ENCODE measurements around the gene RIN1.
A peak's percentile ranks its signal among the peaks of the same experiment; 100 is the strongest.
"Not testable (repeated sequence)": the region's sequence is repeated elsewhere in the genome, so short reads cannot be mapped to it uniquely, and the experiment has no call there.

RIN1 gene

GRCh38 chr11:66334605-66335442, 1.4 kb downstream of the RIN1 start:
- DNase-seq (ENCODE audit: low read depth), result no peak

- DNase-seq (ENCODE audit: low read depth), result no peak
Observed at GRCh38 chr11:66333896-66334604, 2.2 kb downstream of the RIN1 start.

GRCh38 chr11:66333220-66333877, 2.9 kb downstream of the RIN1 start:
- no peak for DNase-seq (ENCODE audit: low read depth)

GRCh38 chr11:66332371-66333219, 3.6 kb downstream of the RIN1 start:
- DNase-seq (ENCODE audit: low read depth), result no peak

- no peak for DNase-seq (ENCODE audit: low read depth)
Observed at GRCh38 chr11:66331542-66332370, 4.5 kb downstream of the RIN1 start.

- no peak for DNase-seq (ENCODE audit: low read depth)
Observed at GRCh38 chr11:66330931-66331330, 5.3 kb downstream of the RIN1 start.

GRCh38 chr11:66329165-66329673, 7.0 kb downstream of the RIN1 start:
- no peak for DNase-seq (ENCODE audit: low read depth)

- DNase-seq (ENCODE audit: low read depth), result peak; percentile 62
Observed at GRCh38 chr11:66328302-66329144, 7.7 kb downstream of the RIN1 start.

GRCh38 chr11:66328031-66328301, 8.3 kb downstream of the RIN1 start:
- no peak for DNase-seq (ENCODE audit: low read depth)

GRCh38 chr11:66327171-66328030, 8.8 kb downstream of the RIN1 start:
- no peak for DNase-seq (ENCODE audit: low read depth)

GRCh38 chr11:66326261-66327111, 9.7 kb downstream of the RIN1 start:
- no peak for DNase-seq (ENCODE audit: low read depth)

GRCh38 chr11:66325263-66325671, 11.0 kb downstream of the RIN1 start:
- no peak for DNase-seq (ENCODE audit: low read depth)

- no peak for DNase-seq (ENCODE audit: low read depth)
Observed at GRCh38 chr11:66324664-66325063, 11.6 kb downstream of the RIN1 start.

GRCh38 chr11:66323684-66324083, 12.6 kb downstream of the RIN1 start:
- no peak for DNase-seq (ENCODE audit: low read depth)

- no peak for DNase-seq (ENCODE audit: low read depth)
Observed at GRCh38 chr11:66322732-66323427, 13.4 kb downstream of the RIN1 start.

GRCh38 chr11:66321606-66322005, 14.6 kb downstream of the RIN1 start:
- DNase-seq (ENCODE audit: low read depth), result no peak

- DNase-seq (ENCODE audit: low read depth), result not testable (repeated sequence)
Observed at GRCh38 chr11:66320748-66321147, 15.5 kb downstream of the RIN1 start.

- not testable (repeated sequence) for DNase-seq (ENCODE audit: low read depth)
Observed at GRCh38 chr11:66320289-66320688, 15.9 kb downstream of the RIN1 start.
